IPS-20b (cell line): ENCODE measurements around the gene ARID3A.

Experiments
- H3K27ac ChIP-seq: one replicate; pipeline ENCODE4 v1.5.1; 2013; ENCODE audit warnings: low read length
- H3K27me3 ChIP-seq: 2 replicates; pipeline ENCODE4 v1.6.1; 2013; ENCODE audit warnings: mild to moderate bottlenecking, low read length, inconsistent platforms; ENCODE audit not compliant: insufficient read depth
- H3K36me3 ChIP-seq: 2 replicates; pipeline ENCODE4 v1.6.1; 2013; ENCODE audit warnings: low read depth, mild to moderate bottlenecking, inconsistent platforms, low read length, moderate library complexity; ENCODE audit not compliant: insufficient read depth
- H3K4me1 ChIP-seq: 2 replicates; pipeline ENCODE4 v1.6.1; 2013; ENCODE audit warnings: mild to moderate bottlenecking, control low read depth, inconsistent platforms, low read length, moderate library complexity; ENCODE audit not compliant: insufficient read depth
- H3K4me3 ChIP-seq: 2 replicates; pipeline ENCODE4 v1.5.1; 2013; ENCODE audit warnings: mild to moderate bottlenecking, low read length, inconsistent platforms
- H3K9ac ChIP-seq: 2 replicates; pipeline ENCODE4 v1.6.1; 2013; ENCODE audit warnings: low read depth, mild to moderate bottlenecking, inconsistent platforms, low read length, moderate library complexity
- H3K9me3 ChIP-seq: 2 replicates; pipeline ENCODE4 v1.6.1; 2013; ENCODE audit warnings: mild to moderate bottlenecking, low read depth, low read length, inconsistent platforms; ENCODE audit not compliant: insufficient read depth

ARID3A gene

GRCh38 chr19:903266-903797 lies 22.5 kb upstream of the ARID3A start:
- no peaks in the 10 kb centered on the region for H3K27me3 ChIP-seq
- no peak overlapping the region for H3K27ac ChIP-seq
- no peaks in the 10 kb centered on the region for H3K9me3 ChIP-seq
- no peak overlapping the region for H3K4me3 ChIP-seq
- no peak overlapping the region for H3K9ac ChIP-seq
- H3K36me3 ChIP-seq, result 0 out of 2 replicates have a peak, but pooled peaks cover 11% of the 10 kb centered on the region
- no peaks in the 10 kb centered on the region for H3K4me1 ChIP-seq

GRCh38 chr19:904545-904944 lies 21.3 kb upstream of the ARID3A start:
- H3K4me1 ChIP-seq, result no peaks in the 10 kb centered on the region
- no peak overlapping the region for H3K9ac ChIP-seq
- H3K27ac ChIP-seq, result no peak overlapping the region

GRCh38 chr19:906480-906879 lies 19.4 kb upstream of the ARID3A start:
- no peaks in the 10 kb centered on the region for H3K4me1 ChIP-seq
- no peaks in the 10 kb centered on the region for H3K36me3 ChIP-seq
- no peak overlapping the region for H3K4me3 ChIP-seq
- H3K9me3 ChIP-seq, result no peaks in the 10 kb centered on the region
- H3K27ac ChIP-seq, result no peak overlapping the region
- no peak overlapping the region for H3K9ac ChIP-seq
- H3K27me3 ChIP-seq, result no peaks in the 10 kb centered on the region

More at GRCh38 chr19:904545-904944, 21.3 kb upstream of the ARID3A start:
- no peaks in the 10 kb centered on the region for H3K36me3 ChIP-seq
- no peaks in the 10 kb centered on the region for H3K27me3 ChIP-seq
- H3K9me3 ChIP-seq, result no peaks in the 10 kb centered on the region
- no peak overlapping the region for H3K4me3 ChIP-seq

- H3K27ac ChIP-seq, result no peak overlapping the region
- no peaks in the 10 kb centered on the region for H3K9me3 ChIP-seq
- no peak overlapping the region for H3K9ac ChIP-seq
- H3K36me3 ChIP-seq, result no peaks in the 10 kb centered on the region
- no peak overlapping the region for H3K4me3 ChIP-seq
- no peaks in the 10 kb centered on the region for H3K27me3 ChIP-seq
- H3K4me1 ChIP-seq, result no peaks in the 10 kb centered on the region
Measured at GRCh38 chr19:907183-907853, 18.5 kb upstream of the ARID3A start.

GRCh38 chr19:911197-912033 lies 14.4 kb upstream of the ARID3A start:
- Histone ChIP-seq H3K27me3 (peaks cover 20% of the 10 kb centered on the region; the same call in 1 of the 2 replicates), H3K4me3 (peak overlapping the region; percentile 11; the same call in 1 of the 2 replicates), H3K9me3 (no peaks in the 10 kb centered on the region), H3K27ac (no peak overlapping the region), H3K4me1 (no peaks in the 10 kb centered on the region), H3K9ac (no peak overlapping the region), H3K36me3 (no peaks in the 10 kb centered on the region)

- peaks cover 30% of the 10 kb centered on the region for H3K27me3 ChIP-seq
Measured at GRCh38 chr19:912181-913079, 13.4 kb upstream of the ARID3A start.

GRCh38 chr19:913080-913748 lies 12.6 kb upstream of the ARID3A start, which contains the start of gene R3HDM4:
TSS of gene R3HDM4 (minus strand) at chr19:913219. CDS start at chr19:913157, 62 bp downstream.
- no peaks in the 10 kb centered on the region for H3K9me3 ChIP-seq
- peak within 1 kb of the TSS; percentile 78 for H3K4me3 ChIP-seq
- no peaks in the 10 kb centered on the region for H3K36me3 ChIP-seq
- no peak within 1 kb of the TSS for H3K27ac ChIP-seq
- H3K4me1 ChIP-seq, result no peaks in the 10 kb centered on the region
- peaks cover 37% of the 10 kb centered on the region for H3K27me3 ChIP-seq
- peak within 1 kb of the TSS; percentile 51; the same call in 1 of the 2 replicates for H3K9ac ChIP-seq

More at GRCh38 chr19:912181-913079, 13.4 kb upstream of the ARID3A start:
- H3K4me1 ChIP-seq, result no peaks in the 10 kb centered on the region
- no peak overlapping the region for H3K9ac ChIP-seq
- H3K36me3 ChIP-seq, result no peaks in the 10 kb centered on the region
- H3K9me3 ChIP-seq, result no peaks in the 10 kb centered on the region
- H3K4me3 ChIP-seq, result peak overlapping the region; percentile 78; the same call in 1 of the 2 replicates
- no peak overlapping the region for H3K27ac ChIP-seq

- H3K9ac ChIP-seq, result no peak overlapping the region
- H3K27ac ChIP-seq, result no peak overlapping the region
- H3K4me3 ChIP-seq, result peak overlapping the region; percentile 69
Measured at GRCh38 chr19:916645-917322, 9.1 kb upstream of the ARID3A start.

GRCh38 chr19:917323-918151 lies 8.3 kb upstream of the ARID3A start, which contains the start of gene KISS1R:
TSS of gene KISS1R (plus strand) at chr19:917333. CDS start at chr19:917503, 170 bp downstream.
- no peak within 1 kb of the TSS for H3K9ac ChIP-seq
- peaks cover 79% of the 10 kb centered on the region for H3K27me3 ChIP-seq
- no peaks in the 10 kb centered on the region for H3K36me3 ChIP-seq
- H3K4me1 ChIP-seq, result no peaks in the 10 kb centered on the region
- peak within 1 kb of the TSS; percentile 69 for H3K4me3 ChIP-seq
- H3K9me3 ChIP-seq, result no peaks in the 10 kb centered on the region
- no peak within 1 kb of the TSS for H3K27ac ChIP-seq

More at GRCh38 chr19:916645-917322, 9.1 kb upstream of the ARID3A start:
- H3K4me1 ChIP-seq, result no peaks in the 10 kb centered on the region
- no peaks in the 10 kb centered on the region for H3K9me3 ChIP-seq
- no peaks in the 10 kb centered on the region for H3K36me3 ChIP-seq
- H3K27me3 ChIP-seq, result peaks cover 71% of the 10 kb centered on the region

- Histone ChIP-seq H3K9ac (no peak overlapping the region), H3K9me3 (no peaks in the 10 kb centered on the region), H3K27me3 (peaks cover 79% of the 10 kb centered on the region), H3K4me1 (no peaks in the 10 kb centered on the region), H3K4me3 (peak overlapping the region; percentile 69; the same call in 1 of the 2 replicates), H3K27ac (no peak overlapping the region), H3K36me3 (no peaks in the 10 kb centered on the region)
Measured at GRCh38 chr19:918152-918437, 7.7 kb upstream of the ARID3A start.
